ENCODE data around the gene SYN1.
"Not testable (repeated sequence)": the region's sequence is repeated elsewhere in the genome, so short reads cannot be mapped to it uniquely, and the experiment has no call there.

The SYN1 gene

DNA sequence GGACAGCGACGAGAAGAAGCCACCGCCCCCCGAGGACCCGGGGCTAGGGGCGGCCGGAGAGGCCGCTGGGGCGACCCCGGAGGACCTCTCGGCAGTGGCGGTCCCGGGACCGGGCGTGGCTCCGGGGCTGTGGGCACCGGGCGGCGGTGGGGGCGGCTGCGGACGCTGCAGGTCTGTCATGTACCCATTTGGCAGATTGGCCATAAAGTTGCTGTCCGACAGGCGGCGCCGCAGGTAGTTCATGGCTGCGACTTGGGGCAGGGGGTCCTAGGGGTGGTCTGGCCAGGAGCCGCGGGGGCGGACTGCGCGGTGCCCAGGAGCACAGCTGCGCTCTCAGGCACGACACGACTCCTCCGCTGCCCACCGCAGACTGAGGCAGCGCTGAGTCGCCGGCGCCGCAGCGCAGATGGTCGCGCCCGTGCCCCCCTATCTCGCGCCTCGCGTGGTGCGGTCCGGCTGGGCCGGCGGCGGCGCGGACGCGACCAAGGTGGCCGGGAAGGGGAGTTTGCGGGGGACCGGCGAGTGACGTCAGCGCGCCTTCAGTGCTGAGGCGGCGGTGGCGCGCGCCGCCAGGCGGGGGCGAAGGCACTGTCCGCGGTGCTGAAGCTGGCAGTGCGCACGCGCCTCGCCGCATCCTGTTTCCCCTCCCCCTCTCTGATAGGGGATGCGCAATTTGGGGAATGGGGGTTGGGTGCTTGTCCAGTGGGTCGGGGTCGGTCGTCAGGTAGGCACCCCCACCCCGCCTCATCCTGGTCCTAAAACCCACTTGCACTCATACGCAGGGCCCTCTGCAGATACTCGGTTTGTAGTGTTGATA lies at the start of gene SYN1:
TSS of gene SYN1 (minus strand) at position 372 of the 817 bp plus-strand sequence. CDS start at position 243, 129 bp downstream.
- peak; percentile 55 for DNase-seq

DNA sequence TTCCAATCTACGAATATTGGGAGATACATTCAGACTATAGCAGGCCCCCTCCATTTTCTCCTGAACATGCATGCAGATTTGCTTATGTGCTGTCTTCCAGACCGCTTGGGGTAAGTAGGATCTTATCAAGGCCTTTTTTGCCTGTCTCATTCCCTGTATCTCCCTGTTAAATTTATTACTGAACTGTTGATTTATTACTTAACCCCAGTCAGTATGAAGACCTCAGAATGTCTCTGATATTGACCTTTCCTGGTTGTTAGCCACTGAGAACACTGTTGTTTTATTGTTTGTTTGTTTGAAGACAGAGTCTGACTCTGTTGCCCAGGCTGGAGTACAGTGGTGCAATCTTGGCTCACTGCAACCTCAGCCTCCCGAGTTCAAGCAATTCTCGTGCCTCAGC lies 46.1 kb upstream of the SYN1 start:
- not testable (repeated sequence) for DNase-seq

DNA sequence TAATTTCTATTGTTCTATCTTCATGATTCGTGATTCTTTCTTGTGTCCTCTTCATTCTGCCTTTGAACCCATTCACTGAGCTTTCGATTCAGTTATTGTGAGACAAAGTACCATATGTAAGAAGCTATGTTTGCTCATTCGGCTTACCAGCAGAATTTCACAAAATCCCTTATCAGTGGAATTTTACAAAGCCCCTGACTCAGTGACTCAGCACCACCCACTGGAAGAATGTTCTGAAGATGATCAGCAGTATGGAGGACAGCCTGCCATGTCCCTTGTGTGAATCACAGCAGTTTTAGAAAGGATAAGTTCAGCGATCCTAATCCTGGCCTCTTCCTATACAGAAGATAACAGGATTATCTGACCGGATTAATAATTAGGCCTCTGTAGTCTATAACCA lies 45.1 kb upstream of the SYN1 start:
- DNase-seq = no peak

DNA sequence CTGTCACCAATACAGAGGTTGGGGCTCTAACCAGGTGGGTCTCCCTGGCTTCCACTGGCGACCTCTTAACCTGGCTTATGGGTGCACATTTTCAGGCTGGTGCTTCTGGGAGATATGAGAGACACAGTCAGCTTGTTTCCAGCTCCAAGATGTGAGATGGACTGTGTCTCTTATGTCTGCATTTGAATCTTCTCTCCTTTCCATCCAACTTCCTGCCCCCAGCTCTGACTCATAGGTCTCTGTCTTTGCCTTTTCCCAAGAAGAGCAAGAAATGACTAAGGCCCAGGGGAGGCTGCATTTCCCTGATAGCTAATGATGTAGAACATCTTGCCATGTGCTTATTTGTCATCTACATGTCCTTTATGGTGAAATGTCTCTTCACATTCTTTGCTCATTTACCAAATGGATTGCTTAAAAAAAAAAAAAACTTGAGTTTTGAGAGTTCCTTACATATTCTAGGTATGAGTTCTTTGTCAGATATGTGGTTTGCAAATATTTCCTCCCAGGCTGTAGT lies 42.5 kb upstream of the SYN1 start:
- no peak for DNase-seq

DNA sequence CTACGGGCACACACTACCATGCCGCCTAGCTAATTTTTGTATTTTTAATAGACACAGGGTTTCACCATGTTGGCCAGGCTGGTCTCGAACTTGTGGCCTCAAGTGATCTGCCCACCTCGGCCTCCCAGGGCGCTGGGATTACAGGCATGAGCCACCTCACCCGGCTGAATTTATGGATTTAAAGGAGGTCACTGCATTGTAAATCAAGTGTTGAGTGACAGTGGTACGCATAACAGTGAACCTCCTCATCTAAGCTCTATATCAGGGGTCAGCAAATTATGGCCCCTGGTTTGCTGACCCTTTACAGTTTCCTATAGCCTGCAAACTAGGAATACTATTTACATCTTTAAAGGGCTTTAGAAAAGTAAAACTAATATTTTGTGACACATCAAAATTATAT lies 41.9 kb upstream of the SYN1 start:
- no peak for DNase-seq

DNA sequence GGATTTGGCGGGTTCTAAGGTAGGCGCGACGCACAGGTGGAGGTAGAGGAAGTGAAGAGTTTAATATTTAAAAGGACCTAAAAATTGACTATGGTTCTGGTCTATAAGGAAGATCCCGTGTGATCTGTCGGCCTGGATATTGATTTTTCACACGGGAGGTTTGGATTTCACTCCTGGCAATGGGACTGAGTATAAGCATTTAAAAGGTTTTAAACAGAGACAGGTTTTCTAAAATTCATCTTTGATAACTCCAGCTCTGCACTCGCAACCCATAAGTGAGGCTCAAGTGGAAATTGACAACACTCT lies 39.7 kb upstream of the SYN1 start:
- no peak for DNase-seq

DNA sequence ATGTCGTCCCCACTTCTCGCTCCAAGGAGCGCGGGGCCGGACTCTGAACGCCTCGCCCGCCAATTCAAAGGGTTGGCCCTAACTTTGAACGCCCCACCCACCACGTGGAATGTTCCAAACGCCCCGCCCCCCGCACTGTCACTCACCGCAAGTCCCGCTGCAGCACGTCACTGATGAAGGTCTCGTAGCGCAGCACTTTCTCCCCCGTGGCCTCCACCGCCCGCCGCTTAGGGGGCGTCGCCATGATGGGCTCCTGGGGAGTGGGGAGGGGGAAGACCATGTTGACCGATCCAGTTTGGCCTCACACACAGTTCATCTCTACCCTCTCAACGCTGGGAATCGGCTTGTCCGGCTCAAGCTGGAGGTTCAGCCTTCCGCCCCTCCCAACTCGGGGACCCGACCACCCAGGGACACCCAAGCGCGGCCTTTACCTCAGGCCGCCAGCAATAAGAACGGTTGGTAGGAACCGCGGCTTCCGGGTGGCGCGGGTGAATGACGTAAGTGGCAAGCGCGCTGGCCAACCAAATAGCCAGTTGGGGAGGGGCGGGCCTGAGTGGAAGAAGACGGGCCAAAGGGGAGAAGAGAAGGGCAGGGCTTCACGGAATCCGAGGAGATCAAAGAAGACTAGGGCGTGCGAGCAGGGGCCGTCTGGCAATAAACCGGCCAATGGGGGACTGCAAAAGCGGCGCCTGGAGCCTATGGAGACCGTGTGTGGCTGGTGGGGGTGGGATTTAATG lies 39.2 kb upstream of the SYN1 start, which contains the start of gene UXT:
TSS of gene UXT (minus strand) at position 497 of the 737 bp plus-strand sequence. CDS start at position 244, 253 bp downstream.
- DNase-seq = peak; percentile 91

DNA sequence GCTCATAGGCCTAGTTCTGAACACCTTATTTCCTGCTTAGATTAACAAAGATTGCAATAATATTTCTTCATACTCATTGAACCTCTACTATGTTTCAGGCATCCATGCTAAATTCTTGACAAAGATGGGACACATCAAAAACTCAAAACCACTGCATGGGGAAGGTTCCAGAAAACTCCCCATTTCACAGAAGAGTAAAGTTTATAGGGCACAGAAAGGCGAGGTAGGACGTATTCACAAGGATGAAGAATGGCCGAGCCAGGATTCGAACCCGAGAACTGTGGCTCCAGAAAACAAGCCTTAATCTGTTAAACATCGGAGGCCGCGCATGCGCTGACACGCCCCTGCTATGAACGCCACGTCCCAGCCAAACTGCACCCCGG lies 38.6 kb upstream of the SYN1 start:
- no peak for DNase-seq

DNA sequence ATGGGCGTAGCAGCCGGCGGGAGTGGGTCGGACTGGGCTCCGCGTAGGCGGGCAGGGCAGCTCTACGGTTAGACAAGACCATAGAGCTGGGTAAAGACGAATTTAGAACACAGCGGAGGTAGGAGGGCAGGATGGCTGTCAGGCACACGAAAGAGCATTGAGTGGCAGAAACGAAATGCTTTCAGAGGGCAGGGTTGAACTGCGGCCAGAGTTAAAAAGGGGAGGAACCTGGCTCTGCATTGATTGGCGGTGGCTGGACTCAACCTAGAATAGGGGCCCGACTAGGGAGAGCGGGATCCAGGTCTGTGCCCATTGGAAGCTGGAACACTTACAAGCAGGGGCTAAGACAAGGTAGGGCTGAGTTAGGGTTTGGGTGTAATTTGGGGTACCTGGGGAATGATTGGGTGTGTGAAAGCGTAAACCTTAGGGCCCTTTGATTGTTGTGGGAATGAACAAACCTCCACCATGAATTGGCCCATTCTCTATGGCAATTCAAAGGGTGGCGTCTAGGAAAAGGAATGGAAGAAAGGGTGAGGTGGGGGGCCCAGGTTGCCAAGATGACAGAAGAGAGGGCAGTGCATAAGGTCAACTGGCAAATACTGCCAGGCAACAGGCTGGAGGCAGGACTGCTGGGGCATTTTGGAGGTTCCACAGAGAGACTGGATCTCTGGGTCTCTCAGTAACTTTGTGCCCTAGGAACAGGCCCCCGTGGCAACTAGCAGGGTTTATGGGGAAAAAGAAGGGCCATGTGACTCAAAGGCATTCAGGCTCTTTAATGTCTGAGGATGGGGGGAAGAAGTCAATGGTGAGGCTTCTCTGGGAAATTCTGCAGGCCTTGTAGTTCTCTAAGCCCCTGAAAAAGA lies 31.6 kb upstream of the SYN1 start:
- DNase-seq = no peak

DNA sequence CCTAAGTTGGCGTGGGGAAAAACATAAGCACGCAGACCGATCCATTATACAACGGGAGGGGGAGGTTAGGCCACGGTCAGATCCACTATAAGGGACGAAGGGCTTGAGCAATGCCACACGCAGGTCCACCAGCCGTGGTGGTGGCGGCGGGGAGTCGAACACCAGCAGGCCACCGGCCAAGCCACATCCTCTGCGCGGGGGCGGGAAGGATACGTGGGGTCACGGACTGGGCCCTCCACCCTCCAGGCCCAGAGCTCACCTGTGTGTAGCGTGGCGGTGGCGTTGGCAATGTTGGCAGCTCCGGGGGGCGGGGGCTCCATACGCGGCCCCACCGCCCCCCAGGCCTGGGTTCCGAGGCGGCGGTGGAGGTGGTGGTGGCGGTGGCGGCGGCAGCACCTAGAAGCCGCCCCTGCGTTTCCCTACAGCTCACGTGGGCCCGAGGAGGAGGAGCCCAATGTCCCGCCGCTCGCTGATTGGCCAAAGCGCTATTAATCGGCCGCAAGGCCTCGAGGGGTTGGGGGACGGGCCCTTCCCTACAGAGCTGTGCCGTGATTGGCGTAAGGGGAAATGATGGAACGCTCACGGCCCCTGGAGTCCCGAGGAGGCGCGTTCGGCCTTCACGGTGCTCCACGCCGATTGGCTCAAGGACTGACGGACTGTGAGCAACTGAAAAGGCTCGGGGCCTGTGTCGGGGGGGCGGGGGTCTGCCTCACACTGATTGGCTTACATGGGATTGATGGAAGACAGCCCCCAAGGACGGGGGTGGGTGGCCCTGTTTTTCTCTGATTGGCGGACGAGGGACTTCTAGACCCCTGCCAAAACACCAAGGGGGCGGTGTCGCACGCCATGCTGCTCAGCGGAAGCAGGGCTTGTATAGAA lies 30.7 kb upstream of the SYN1 start, which contains the start of gene ELK1:
TSS of gene ELK1 (minus strand) at position 400 of the 879 bp plus-strand sequence. CDS start 9,122 bp downstream, outside the sequence.
- DNase-seq = peak; percentile 92

DNA sequence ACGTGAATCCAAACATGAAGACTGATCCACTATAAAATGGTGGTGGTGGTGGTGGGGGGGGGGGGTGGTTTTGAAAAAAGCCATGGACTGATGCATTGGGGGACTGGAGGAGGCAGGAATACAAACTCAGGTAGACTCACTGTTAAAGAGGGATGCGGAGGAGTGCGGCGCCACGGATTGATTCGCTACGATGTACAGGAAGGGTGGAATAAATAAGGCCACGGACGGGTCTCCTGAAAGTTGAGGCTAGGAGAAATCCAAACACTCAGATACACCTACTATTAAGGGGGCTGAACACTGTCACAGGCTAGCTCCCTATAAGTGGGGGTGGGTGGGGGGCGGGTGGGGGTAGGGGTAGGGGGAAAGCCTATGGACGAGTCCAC lies 30.1 kb upstream of the SYN1 start:
- no peak for DNase-seq

DNA sequence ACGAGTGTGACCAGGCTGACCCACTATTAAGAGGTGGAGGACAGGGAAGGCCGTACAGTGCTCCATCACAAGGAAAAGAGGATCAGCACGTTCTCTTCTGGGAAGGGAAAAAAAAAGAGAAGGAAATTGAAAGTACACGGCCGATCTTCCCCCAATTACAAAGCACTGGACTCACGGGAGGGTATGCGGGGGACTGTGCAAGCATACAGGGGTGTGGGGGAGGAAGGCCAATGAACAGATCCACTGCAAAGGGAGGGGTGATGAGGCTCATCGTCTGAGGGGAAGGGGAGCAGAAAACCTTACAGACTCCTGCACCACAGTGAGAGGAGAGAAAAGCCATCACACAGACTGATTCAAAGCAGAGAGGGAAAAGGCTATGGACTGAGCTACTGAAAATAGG lies 29.6 kb upstream of the SYN1 start:
- no peak for DNase-seq

DNA sequence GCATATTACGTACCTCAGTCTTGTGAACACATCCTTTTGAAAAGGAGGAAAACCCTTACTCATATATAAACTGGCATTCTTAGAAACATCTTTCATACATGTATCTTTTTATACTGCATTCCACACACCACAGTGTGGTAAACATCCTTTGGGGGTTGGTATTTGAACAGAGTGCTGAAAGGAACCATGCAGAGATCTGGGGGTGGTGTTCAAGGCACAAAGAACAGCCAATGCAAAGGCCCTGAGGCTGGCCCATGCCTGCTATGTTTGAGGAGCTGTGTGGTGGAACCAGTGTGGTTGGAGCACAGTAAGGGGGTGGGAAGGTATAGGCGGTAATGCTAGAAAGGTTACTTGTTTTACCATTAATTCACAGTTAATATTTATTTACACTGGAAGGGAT lies 28.7 kb upstream of the SYN1 start:
- no peak for DNase-seq

DNA sequence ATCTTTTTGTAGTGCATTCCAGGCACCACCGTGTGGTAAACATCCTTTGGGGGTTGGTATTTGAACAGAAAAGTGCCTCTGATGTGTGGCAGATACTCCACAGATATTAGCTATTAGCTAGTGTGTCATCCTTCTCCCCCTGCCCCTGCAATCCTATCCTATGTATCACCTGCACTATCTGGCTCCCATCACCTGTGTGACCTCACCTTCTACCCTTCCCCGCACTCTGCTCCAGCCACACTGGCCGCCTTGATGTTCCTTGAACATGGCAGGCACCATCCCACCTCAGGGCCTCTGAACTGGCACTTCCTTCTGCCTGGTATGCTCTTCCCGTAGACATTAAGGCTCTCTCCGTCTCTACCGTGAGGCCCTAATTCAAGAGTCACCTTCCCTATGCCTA lies 27.0 kb upstream of the SYN1 start:
- no peak for DNase-seq

DNA sequence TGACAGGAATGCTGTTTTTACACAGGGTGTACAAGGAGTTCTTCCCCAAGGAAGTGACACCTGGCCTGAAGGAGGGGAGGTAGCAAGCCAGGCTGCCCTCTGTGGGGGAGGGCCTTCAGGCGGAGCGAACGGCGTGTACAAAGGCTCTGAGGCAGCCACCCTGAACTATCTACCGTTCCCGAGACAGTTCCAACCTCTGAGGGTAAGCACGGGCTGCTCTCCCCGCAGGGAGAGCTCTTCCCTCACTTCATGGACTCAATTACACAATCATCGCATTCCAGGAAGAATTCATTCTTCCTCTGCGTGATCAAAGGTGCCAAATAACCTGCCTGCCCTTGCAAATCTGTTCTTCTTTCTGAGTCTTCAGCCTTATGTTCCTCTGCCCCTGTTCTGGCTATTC lies 25.9 kb upstream of the SYN1 start:
- DNase-seq = no peak

DNA sequence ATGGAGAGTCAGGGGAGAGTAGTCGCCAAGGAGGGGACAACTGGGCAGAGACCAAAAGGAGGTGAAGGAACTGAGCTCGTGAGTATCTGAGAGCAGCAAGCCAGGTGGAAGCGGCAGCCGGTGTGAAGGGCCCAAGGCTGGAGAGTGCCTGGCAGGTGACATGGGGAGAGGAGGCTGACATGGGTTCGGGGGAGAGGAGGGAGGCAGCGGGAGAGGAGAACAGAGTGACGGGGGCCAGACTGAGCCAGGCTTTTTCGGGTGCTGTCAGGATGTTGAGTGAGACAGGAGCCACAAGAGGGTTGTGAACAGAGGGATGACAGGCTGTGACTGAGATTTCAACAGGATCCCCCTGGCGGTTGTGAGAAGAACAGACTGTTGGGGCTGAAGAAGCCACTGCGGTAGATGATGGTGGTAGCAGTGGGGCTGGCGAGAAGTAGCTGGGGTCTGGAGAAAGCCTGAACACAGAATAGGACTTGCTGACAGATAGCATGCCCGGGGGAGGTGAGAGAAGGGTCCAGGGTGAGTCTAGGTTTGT lies 25.0 kb upstream of the SYN1 start:
- no peak for DNase-seq

DNA sequence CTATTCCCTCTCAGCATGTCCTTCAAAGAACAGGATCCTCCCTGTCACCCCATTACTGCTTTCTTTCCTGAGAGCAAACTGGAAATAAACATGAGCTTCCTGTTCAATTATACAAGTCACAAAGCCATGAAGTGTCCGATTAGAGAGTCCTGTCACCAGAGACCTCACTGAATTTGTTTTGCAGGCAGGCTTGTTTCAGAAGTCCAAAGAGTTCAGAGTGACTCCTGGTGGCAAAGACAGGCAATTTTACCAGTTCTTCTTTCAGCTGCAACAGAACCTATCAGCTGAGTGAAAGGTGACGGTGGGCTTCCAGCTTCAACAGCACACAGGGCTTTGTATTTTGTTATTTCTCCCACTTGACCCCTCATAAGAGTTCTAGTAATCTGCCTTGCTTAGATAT lies 24.3 kb upstream of the SYN1 start:
- no peak for DNase-seq

DNA sequence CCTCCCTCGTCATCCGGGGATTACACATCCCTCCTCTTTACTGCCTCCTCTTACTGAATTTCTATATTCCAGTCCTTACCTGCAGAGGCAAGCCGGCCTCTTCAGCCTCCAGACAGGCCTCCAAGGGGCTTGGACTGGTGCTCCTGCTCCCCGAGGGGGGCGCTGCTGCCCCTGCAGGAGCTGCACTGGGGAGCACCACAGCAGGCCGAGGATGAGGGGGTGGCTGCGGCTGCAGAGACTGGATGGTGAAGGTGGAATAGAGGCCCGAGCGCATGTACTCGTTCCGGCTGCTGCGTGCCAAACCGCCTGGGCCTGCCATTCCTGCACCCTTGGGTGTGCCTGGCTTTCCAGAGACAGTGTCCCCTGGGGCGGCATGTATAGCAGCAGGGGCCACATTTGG lies 19.2 kb upstream of the SYN1 start:
- DNase-seq = no peak

DNA sequence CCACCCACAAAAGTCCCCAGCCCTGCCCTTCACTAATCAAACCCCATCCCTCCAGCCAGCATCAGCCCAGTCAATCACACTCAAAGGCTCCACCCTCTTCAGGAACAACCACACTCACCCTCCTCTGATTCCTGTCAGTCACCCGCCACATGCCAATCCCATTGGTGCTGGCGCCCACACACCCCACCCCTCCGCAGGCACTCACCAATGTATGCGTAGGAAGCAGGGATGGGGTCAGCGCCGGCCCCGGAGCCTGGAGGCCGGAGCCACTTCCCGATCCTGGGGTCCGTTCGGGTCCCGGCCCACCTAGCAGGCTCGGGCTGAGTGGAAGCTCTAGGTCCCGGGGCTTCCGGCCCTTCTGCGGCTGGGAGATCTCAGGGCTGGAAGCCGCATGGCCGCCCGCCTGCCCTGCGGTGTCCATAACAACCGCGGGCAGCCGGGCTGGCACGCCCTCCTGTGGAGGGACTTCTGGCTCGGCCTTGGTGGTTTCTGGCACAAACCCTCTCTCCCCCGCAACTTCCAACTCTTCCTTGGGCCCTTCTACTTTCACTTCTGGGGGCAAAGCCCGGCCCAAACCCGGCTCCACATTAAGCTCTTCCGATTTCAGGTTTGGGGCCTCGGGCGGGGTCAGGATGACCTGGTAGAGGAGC lies 18.0 kb upstream of the SYN1 start:
- DNase-seq = no peak

DNA sequence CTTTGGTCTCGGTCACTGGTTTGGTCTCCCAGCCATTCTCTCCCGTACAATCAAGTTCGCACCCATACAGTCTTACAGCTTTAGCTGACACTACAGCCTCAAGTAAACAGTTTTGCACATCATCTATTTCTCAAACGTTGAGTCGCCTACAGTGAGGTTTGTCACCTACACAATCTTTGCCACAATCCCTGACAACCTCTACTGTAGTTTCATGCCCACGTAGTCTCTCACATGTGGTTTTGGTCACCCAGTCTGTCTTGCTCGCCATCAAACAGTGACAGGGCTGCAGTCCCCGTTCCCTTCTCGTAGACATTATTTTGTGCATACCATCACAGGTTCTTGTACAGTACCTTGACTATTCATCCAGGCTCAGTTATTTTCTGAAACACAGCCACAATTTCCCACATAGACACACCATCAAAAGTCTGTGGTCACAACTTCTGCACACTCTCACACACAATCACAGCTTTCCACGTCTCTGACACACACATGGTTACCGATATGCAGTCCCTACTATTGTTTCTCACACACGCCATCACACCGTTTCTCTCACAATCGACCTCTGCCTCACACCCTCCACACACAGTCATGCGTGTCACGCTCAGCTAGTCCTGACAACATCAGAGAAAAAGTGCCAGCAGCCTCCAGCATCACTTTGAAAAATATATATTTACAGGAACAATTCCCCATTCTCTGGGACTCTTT lies 15.4 kb upstream of the SYN1 start:
- no peak for DNase-seq

Measured in DMS153 (cell line).